Bone marrow (tissue), 2 donors: ENCODE results near the gene NEK10.

Source experiments
- DNase-seq, 2 donors: peaks; one replicate each; lab custom pipeline; 2025; lab: John Stamatoyannopoulos, UW

NEK10 gene

DNA sequence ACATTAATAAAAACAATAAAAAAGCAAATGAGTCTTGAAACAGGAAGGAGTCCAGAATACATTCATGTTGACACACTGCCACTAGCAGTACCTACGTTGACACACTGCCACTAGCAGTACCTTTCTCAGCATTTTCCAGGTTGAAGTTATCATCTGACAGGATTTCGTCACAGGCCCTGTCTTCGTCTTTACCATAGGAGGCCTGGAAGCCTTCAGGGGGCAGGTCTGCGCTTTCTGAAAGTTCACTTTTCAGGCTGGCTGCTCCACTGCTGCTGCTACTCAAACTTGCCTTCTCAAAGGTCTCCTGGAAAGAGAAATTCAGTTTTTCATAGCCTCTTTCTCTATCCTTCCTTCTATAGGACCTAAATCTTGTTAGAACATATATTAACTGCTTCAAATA is 194.7 kb downstream of the NEK10 start:
- no peak for DNase-seq

DNA sequence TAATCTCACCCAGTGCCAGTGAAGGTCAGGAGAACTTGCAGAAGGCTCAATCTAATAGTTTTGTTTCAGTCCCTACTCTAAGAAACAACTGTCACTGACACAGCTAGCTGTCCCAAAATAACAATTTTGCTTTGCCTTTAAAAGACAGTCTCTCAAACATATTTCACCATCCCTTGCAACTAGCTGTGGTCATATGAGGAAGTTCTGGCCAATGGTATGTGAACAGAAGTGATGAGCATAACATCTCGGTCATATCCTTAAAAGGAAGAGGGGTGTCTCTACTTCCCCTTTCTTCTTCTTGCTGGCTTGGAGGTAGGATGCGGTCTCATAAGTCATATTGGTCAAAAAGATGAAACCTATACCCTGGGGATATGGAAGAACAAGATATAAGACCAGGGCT is 198.1 kb downstream of the NEK10 start:
- DNase-seq: no peak

- DNase-seq: no peak
These were observed 202.3 kb downstream of the NEK10 start for GRCh38 chr3:27166888-27167287.

- DNase-seq: no peak
These were observed 203.9 kb downstream of the NEK10 start for GRCh38 chr3:27165321-27165721.

GRCh38 chr3:27160779-27161287 is 208.3 kb downstream of the NEK10 start:
- no peak for DNase-seq

DNA sequence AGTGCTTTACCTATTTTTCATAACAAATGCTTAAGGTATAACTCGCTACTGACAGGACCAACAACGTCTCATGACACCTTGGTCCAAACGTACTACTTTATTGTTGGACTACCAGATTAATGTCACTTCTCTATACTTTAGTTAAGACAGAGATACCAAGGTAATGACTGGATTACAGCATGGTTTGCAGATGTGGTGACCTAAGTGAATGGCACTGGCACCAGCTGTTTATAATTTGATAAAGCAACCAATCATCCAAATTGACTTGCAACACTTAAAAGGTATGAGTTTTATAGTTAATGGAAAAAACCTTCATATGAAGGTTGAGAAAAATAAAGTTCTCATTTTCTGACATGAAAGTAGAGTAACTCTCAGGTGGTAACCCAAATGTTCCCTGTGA is 209.0 kb downstream of the NEK10 start:
- no peak for DNase-seq

DNA sequence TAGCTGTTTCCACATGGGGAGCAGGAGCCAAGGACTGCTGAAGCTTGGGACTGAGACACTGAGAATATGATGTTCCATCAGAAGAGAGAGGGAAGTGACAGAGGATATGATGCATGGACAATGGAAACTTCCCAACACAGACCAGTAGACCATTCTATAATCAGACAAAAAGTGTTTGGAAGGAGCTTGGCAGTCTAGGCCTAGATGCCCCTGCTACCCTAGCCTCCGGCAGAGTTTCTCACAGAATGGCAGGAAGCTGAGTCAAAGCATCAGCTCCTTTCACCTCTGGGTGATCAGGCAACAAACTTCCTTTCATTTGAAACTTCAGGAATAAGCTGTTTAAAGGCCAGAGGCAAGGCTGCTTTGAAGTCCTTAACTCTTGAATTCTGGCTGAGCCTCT is 222.0 kb downstream of the NEK10 start:
- no peak for DNase-seq

DNA sequence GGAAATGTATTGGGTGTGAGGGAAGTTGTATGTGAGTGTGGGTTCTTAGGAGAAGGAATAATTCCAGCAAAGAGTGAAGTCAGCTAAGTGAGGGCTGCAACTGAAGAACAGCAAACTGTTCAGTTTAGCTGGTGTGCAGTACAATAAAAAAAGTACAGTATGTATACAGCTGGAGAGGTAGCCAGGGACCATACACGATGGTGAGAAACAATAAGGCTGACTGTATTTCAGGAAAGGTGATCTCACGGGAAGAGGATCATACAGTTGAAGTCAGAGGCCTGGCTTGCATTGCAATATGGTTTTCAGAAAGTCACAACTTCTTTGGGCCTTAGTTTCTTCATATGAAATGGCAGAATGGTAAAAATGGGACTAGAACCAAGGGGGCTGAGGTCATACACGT is 222.4 kb downstream of the NEK10 start:
- no peak for DNase-seq

GRCh38 chr3:27145719-27146118 is 223.5 kb downstream of the NEK10 start:
- DNase-seq: no peak

DNA sequence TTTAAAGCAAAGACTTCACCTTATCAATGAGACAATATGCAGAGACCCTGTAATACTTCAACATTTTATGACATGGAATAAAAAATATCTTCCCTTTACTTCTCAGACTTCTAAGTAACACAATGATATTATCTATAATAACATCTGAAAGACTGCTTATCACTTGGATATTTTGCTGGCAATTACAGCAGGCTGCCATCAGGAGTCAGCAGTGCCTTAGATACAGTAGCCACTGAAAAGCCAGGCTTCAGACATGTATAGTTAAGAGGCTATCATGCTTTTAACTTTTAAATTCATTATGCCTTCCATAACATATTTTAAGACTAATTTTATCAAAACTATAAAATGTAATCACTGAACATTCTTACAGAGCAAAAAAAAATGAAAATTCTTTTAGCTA is 227.5 kb downstream of the NEK10 start:
- no peak for DNase-seq

DNA sequence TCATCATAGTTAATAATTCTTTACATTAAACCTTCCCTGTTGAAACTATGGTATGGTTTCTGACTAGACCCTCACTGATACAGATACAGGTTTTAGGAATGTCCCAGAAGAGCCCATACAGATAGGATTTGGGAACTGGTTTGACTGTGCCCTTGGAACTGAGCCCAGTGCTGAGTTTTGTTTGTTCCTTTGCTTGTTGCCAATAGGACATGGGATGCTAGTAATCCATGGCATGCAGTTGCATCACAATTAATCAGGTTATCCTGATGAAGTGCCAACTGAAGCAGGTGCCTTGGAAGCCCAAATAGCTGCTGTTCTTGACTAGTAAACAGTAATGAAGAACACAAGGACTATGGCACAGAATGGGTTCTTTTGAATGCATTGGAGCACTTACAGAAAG is 230.6 kb downstream of the NEK10 start:
- DNase-seq: no peak

GRCh38 chr3:27138005-27138404 is 231.2 kb downstream of the NEK10 start:
- DNase-seq: no peak

- DNase-seq: peak in 1 of 2 donors; percentile 31
These were observed 234.9 kb downstream of the NEK10 start for GRCh38 chr3:27134171-27134796.

DNA sequence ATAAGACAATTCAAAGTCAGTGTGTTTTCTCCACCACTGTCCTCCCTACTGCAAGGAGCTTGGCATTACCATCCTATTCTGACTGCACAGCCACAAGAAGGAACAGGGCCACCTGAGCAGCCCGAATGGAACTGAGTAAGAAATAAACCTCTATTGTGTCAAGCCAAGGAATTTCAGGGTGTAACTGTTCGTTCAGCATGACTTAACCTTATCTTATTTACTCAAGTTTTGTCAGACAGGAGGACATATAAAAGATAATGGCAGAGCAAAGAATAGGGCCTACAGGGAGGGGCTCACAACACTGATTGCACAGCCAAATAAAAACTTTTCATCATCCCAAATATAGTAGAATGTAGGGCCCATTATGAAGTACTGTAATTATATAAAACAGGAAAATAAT is 236.1 kb downstream of the NEK10 start:
- DNase-seq: no peak

GRCh38 chr3:27130796-27131195 is 238.4 kb downstream of the NEK10 start:
- DNase-seq: no peak

- no peak for DNase-seq
These were observed 241.3 kb downstream of the NEK10 start for GRCh38 chr3:27127879-27128278.

- no peak for DNase-seq
These were observed 242.0 kb downstream of the NEK10 start for GRCh38 chr3:27127195-27127594.

DNA sequence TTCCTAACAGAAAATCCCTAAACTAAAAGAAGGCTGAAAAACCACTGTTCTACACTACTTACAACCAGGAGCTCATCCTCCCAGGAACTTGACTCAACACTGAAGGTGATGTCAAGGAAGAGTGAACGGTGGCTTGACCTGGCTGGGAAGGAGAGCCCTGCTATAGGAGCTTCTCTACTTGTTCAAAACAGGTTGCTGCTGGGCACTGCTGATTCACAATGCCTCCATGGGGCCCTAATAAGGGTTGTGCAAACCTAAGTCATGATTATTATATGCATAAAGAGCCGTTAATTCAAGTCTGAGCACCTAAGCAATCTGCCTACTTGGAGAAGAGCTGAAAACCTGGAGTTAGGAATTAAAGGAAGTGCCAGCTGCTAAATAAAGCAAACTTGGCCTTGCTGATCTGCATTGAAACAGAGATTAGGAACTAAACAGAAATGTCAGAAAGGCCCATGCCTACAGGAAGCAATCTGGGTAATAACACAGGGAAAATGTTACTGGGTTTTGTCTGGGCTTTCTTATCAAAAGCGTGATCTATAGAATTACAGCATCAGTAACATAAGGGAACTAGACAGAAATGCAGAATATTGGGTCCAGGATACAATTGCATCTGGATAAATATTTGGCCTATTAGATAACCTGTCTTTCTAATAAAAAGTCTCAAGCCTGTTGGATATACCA is 243.2 kb downstream of the NEK10 start:
- no peak for DNase-seq

DNA sequence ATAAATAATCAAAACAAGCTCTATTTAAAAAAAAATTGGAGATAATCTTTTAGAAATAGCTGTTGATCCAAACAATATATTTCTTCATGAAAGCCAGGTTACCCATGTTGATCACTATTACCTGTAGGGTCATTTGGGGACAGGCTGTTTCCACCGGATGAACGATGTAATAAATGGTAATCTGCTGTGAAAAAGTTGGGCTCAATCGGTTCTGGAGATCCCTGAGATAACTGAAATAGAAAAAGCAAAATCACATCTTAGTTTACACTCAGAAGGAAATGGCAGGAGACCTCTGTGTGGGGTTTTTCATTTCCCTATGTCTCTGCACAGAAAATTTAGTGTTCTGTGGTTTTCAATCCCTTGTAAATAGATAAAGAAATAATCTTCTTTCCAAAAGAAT is 249.5 kb downstream of the NEK10 start:
- no peak for DNase-seq

DNA sequence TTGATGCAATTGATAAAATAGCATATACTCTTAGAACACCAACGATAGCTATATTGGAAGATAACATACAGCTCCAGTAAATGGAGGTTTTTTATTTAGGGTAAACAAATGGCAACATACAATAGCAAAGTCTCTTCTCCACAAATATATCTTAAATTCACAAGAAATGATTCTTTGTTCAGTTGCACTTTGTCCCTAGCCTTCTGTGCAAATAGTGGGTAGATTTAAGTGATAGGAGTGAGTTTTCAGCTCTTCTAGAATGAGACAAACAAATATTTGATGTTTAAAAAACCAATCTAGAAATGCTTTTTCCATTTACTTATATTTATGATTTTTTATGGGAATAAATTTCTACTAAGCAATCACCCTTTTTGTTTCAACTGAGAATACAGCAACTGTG is 253.8 kb downstream of the NEK10 start:
- no peak for DNase-seq

DNA sequence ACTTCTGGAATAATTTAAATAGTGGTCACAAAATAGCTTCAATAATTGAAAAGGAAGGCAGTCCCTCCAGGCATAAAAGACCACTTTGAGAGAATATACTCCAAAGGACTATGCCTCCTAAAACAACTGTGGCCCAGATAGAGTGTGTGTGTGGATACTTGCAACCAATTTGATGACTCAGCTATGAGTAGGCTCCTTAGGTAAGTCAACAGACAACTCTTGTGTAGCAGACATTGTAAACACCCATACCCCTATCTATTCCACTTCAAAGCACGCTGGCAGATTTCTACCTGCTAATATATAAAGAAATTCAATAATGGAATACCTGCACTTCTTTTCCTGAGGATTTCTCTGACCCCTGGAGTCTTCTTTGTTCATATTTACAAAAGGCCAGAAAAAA is 254.5 kb downstream of the NEK10 start:
- no peak for DNase-seq

GRCh38 chr3:27114129-27114528 is 255.1 kb downstream of the NEK10 start:
- DNase-seq: no peak

- no peak for DNase-seq
These were observed 259.2 kb downstream of the NEK10 start for GRCh38 chr3:27110020-27110419.

- no peak for DNase-seq
These were observed 260.9 kb downstream of the NEK10 start for GRCh38 chr3:27108322-27108721.
